Measurements from ENCODE around the gene DGKG. TPM values are rescaled to one million over a fixed set of nuclear protein-coding genes. Genes with fewer than 3 reads are reported as not detected.

DGKG gene
- total RNA-seq, 4 donors from 2014 or later: 1.3 to 5.7 (median 2.3) TPM

DNA sequence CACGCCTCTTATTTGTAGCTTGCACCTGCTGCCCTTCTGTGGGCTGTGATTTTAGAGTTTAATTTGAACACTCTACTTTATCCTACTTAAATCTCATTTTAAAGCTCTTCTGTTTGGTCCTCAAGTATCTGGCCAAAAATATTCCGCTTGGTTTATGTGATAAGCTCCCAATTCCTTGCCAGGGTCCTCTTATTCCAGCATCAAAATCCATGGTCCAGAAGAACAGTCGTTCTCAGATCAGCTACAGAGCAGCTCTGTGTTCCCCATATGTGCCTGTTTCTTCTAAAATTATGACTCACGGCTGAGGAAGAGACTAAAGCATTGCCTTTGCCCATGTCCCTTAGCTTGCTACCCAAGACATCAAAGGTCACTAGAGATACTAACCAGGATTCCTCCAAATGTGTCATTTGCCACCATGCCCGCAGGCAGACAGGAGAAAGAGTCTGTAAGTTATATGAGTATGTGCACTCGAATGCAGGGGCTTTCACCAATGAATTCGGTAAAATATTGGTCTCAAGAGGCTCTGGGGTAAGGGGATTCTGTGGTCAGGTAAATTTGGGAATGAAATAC lies 137.9 kb downstream of the DGKG start:
- Histone ChIP-seq H3K27me3 (no peaks in the 10 kb centered on the region), H3K4me1 (peaks cover 0 to 16% (median 0%) of the 10 kb centered on the region in 4 donors), H3K4me3 (no peak overlapping the region), H3K36me3 (no peaks in the 10 kb centered on the region), H3K9me3 (no peaks in the 10 kb centered on the region), H3K27ac (no peak overlapping the region)
- TF ChIP-seq EP300 (IDR thresholded peaks at IDR 0.05) (no peak), POLR2A (IDR thresholded peaks at IDR 0.05) (no peak), CTCF (IDR thresholded peaks at IDR 0.05) (no peak)
- WGBS, 2 donors: 84 to 85% methylated on average over 7 of the region's 7 CpGs
- no peak for DNase-seq (ENCODE audit: low spot score in 2 of 2)

- no peaks in the 10 kb centered on the region for H3K36me3 ChIP-seq
- H3K4me1 ChIP-seq: peaks cover 0 to 16% (median 0%) of the 10 kb centered on the region in 4 donors
- H3K9me3 ChIP-seq: no peaks in the 10 kb centered on the region
- H3K27ac ChIP-seq: no peak overlapping the region
- H3K27me3 ChIP-seq: no peaks in the 10 kb centered on the region
- WGBS, 2 donors: 81 to 85% methylated on average over 5 of the region's 5 CpGs
- H3K4me3 ChIP-seq: no peak overlapping the region
- no peak for DNase-seq (ENCODE audit: low spot score in 2 of 2)
- no peak for TF ChIP-seq EP300 (IDR thresholded peaks at IDR 0.05)
These were observed 138.6 kb downstream of the DGKG start for GRCh38 chr3:186223476-186223875.

GRCh38 chr3:186221760-186222378 lies 140.2 kb downstream of the DGKG start:
- H3K4me1 ChIP-seq: peaks cover 0 to 16% (median 0%) of the 10 kb centered on the region in 4 donors
- no peak overlapping the region for H3K27ac ChIP-seq
- H3K27me3 ChIP-seq: no peaks in the 10 kb centered on the region
- 66 to 69% methylated on average over 14 to 15 of the region's 15 CpGs for WGBS, 2 donors
- no peak for TF ChIP-seq CTCF (IDR thresholded peaks at IDR 0.05)
- TF ChIP-seq POLR2A (IDR thresholded peaks at IDR 0.05): no peak
- TF ChIP-seq EP300 (IDR thresholded peaks at IDR 0.05): no peak
- no peak for DNase-seq (ENCODE audit: low spot score in 2 of 2)
- H3K9me3 ChIP-seq: no peaks in the 10 kb centered on the region
- H3K4me3 ChIP-seq: no peak overlapping the region
- no peaks in the 10 kb centered on the region for H3K36me3 ChIP-seq

DNA sequence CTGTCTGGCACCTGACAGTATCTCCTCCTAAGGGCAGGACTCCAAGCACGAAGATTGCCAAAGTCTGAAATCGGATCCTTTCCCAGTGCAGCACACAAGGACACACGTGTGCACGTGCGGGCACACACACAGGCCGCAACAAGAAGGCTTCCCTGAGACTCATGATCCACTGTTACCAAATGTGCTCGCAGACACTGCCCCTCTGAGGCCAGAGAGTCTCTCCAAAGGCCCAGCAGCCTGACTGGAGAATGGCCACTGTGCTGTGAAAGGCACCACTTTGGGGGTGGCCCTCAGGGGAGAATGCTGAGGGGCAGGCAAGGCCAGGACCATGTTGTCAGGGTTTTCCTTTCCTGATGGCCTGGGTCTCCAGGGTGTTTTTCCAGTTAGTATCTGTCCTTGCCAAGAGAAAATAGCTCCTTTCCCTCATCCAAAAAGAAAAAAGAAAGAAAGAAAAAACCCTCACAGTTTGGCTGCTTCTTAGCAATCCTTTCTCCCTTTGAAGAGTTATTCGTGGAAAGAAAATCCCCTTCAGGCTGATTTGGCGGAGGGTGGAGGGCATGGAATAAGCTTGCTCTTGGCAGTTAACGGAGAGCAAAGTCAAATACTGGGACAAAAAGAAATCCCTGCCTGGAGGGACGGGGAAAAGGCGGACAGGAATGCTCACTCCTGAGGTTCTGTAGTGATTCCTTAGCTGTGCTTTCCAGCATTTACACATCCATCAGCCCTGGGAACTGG lies 141.0 kb downstream of the DGKG start:
- Histone ChIP-seq H3K9me3 (no peaks in the 10 kb centered on the region), H3K27ac (peak overlapping the region in 1 of 4 donors; percentile 12), H3K36me3 (no peaks in the 10 kb centered on the region), H3K27me3 (no peaks in the 10 kb centered on the region), H3K4me3 (no peak overlapping the region), H3K4me1 (peaks cover 0 to 16% (median 0%) of the 10 kb centered on the region in 4 donors)
- WGBS, 2 donors: 42 to 50% methylated on average over 11 to 12 of the region's 12 CpGs
- TF ChIP-seq EP300 (IDR thresholded peaks at IDR 0.05) (no peak), CTCF (IDR thresholded peaks at IDR 0.05) (peak in 2 of 5 experiments; percentile 12 to 41)
- peak in 1 of 2 donors; percentile 15 for DNase-seq (ENCODE audit: low spot score in 2 of 2)

DNA sequence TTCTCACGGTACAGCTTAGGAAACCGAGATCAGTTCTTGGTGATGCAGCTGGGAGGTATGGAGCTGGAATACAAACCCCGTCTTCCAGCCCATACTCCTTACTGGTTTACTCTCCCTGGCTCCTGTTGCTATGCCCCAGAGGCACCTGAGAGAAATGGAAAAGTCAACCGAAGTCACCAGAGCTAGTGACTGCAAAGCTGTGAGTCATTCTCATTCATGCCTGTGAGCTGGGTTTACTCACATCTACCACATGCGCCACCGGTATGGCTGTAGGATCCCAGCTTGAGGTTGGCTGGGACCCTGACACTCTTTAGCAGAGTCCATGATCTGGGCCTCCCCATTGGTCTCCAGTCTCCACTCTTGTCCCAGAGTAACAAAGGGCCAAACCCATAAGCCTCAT lies 141.7 kb downstream of the DGKG start:
- no peak for DNase-seq (ENCODE audit: low spot score in 2 of 2)
- WGBS, 2 donors: 91 to 92% methylated on average over 6 of the region's 6 CpGs
- H3K4me1 ChIP-seq: peaks cover 0 to 16% (median 0%) of the 10 kb centered on the region in 4 donors
- H3K27me3 ChIP-seq: no peaks in the 10 kb centered on the region
- H3K9me3 ChIP-seq: no peaks in the 10 kb centered on the region
- H3K27ac ChIP-seq: no peak overlapping the region
- no peak overlapping the region for H3K4me3 ChIP-seq
- TF ChIP-seq CTCF (IDR thresholded peaks at IDR 0.05) (no peak), POLR2A (IDR thresholded peaks at IDR 0.05) (no peak)
- no peaks in the 10 kb centered on the region for H3K36me3 ChIP-seq

All from tibial nerve (tissue), 4 donors.